Measurements from ENCODE around the gene PRICKLE4.

The PRICKLE4 gene

GRCh38 chr6:41733707-41734665 lies 46.6 kb upstream of the PRICKLE4 start:
- Mint-ChIP-seq H3K27ac (peak overlapping the region in 2 of 3 experiments; percentile 66 to 74), H3K36me3 (ENCODE audit: low read depth) (no peaks in the 10 kb centered on the region), H3K27me3 (ENCODE audit: low read depth) (peaks cover 19% of the 10 kb centered on the region), H3K9me3 (no peaks in the 10 kb centered on the region), H3K4me3 (peak overlapping the region; percentile 86 to 91 (median 90)), H3K4me1 (no peaks in the 10 kb centered on the region)
- TF ChIP-seq, protein P1, sequence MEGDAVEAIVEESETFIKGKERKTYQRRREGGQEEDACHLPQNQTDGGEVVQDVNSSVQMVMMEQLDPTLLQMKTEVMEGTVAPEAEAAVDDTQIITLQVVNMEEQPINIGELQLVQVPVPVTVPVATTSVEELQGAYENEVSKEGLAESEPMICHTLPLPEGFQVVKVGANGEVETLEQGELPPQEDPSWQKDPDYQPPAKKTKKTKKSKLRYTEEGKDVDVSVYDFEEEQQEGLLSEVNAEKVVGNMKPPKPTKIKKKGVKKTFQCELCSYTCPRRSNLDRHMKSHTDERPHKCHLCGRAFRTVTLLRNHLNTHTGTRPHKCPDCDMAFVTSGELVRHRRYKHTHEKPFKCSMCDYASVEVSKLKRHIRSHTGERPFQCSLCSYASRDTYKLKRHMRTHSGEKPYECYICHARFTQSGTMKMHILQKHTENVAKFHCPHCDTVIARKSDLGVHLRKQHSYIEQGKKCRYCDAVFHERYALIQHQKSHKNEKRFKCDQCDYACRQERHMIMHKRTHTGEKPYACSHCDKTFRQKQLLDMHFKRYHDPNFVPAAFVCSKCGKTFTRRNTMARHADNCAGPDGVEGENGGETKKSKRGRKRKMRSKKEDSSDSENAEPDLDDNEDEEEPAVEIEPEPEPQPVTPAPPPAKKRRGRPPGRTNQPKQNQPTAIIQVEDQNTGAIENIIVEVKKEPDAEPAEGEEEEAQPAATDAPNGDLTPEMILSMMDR (IDR thresholded peaks at IDR 0.05; ENCODE audit: unreplicated experiment in 3 of 3): no peak

DNA sequence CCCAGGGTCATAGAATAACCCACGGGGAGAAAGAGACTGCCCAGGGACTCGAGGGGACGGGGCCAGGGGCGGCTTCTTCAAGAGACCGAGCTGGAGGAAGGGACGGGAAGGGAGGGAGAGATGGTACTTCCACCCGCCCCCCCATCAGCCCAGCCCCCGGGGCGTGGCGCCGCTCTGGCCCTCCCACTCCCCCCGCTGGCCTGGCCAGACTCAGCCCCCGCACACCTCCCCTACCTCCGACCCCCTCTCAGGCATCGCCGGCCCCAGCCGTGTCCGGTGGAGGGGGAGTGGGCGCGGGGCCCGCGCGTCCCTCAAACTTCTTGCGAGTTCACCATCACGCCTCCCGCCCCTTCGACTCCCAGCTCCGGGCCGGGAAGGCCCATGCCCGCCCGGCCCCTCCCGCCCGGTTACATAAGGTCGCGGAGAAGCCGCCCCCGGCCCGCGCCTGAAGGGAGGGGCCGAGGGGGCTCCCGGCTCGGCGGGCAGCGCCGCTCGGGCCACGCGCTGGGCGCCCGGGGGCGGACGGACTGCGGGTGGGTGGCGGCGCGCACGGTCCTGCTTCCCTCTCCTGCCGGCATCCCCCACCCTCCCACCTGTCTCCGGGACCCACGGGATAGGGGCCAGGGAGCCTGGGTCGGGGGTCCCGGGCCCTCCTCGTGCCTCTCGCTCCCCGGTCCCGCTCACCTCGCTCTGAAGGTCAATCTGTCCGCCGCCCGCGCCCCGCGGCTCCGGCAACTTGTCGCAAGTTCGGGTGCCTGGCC lies 45.7 kb upstream of the PRICKLE4 start:
- H3K36me3 Mint-ChIP-seq (ENCODE audit: low read depth): no peaks in the 10 kb centered on the region

GRCh38 chr6:41735427-41736185 lies 45.0 kb upstream of the PRICKLE4 start, which contains the start of gene TFEB:
TSS of gene TFEB (minus strand) at chr6:41735608. CDS start at chr6:41691213, 44,395 bp downstream.
- Mint-ChIP-seq H3K4me1 (no peaks in the 10 kb centered on the region), H3K27me3 (ENCODE audit: low read depth) (peaks cover 19% of the 10 kb centered on the region), H3K4me3 (peak within 1 kb of the TSS; percentile 78 to 86 (median 85)), H3K36me3 (ENCODE audit: low read depth) (no peaks in the 10 kb centered on the region), H3K27ac (peak within 1 kb of the TSS in 2 of 3 experiments; percentile 35 to 57), H3K9me3 (no peaks in the 10 kb centered on the region)
- TF ChIP-seq, protein P1 (IDR thresholded peaks at IDR 0.05; ENCODE audit: unreplicated experiment in 3 of 3): peak; percentile 83 to 91 (median 84)

More for the DNA sequence above, 45.7 kb upstream of the PRICKLE4 start:
- Mint-ChIP-seq H3K9me3 (no peaks in the 10 kb centered on the region), H3K27ac (no peak overlapping the region), H3K27me3 (ENCODE audit: low read depth) (peaks cover 19% of the 10 kb centered on the region), H3K4me3 (peak overlapping the region; percentile 75 to 80 (median 76)), H3K4me1 (no peaks in the 10 kb centered on the region)
- TF ChIP-seq, protein P1 (IDR thresholded peaks at IDR 0.05; ENCODE audit: unreplicated experiment in 3 of 3): no peak

- Mint-ChIP-seq H3K9me3 (no peaks in the 10 kb centered on the region), H3K36me3 (ENCODE audit: low read depth) (no peaks in the 10 kb centered on the region), H3K4me1 (no peaks in the 10 kb centered on the region), H3K4me3 (peak overlapping the region; percentile 78 to 86 (median 85)), H3K27ac (peak overlapping the region in 1 of 3 experiments; percentile 57), H3K27me3 (ENCODE audit: low read depth) (peaks cover 16% of the 10 kb centered on the region)
- TF ChIP-seq, protein P1 (IDR thresholded peaks at IDR 0.05; ENCODE audit: unreplicated experiment in 3 of 3): no peak
Observed at GRCh38 chr6:41736186-41736733, 44.3 kb upstream of the PRICKLE4 start.

DNA sequence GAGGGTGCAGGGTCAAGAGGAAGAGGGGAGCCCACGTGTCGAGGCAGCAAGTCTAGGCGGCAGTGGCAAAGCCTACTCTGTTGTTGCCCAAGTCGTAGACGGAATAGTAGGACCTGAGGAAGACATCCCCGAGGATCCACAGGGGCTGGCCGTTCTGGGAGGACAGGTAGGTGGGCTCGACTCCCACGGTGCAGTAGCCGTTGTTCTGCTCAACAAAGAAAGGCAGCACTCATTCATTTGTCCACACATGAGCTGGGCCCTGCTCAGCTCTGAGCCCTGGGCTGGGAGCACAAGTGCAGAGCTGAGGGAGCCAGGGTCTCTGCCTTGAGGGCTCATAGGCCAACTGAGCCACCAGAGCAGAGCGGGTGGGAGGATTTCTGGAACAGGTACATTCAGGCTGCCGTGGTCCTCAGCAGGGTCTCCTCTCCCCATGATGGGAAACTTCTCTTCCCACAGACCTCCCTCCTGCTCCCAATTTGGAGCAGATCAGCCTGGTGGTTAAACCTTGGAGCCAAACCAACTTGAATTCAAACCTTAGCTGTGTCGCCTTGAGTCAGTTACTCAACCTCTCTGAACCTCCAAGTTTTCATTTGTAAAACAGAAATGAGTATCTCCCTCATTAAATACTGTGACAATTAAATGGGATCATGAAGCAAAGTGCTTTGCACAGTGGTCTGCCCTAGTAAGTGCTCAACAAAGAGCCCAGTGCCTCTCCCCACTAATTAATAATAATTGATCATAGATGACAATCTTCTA lies 43.6 kb upstream of the PRICKLE4 start:
- Mint-ChIP-seq H3K27me3 (ENCODE audit: low read depth) (peaks cover 12% of the 10 kb centered on the region), H3K9me3 (no peaks in the 10 kb centered on the region), H3K36me3 (ENCODE audit: low read depth) (no peaks in the 10 kb centered on the region), H3K4me1 (peaks cover 6% of the 10 kb centered on the region), H3K4me3 (peak overlapping the region in 2 of 3 experiments; percentile 5 to 37), H3K27ac (no peak overlapping the region)
- TF ChIP-seq, protein P1 (IDR thresholded peaks at IDR 0.05; ENCODE audit: unreplicated experiment in 3 of 3): no peak

Measured in nephron (organoid).